Cardiac fibroblast (primary cell): ENCODE data around the gene SCN8A.

Experiments used
- DNase-seq, 2 donors: peaks; one replicate each; pipeline versions ENCODE4 v3.0.0 to v3.0.0-alpha.2; 2010; ENCODE audit warnings: low read depth in 2 of 2
- H3K4me3 ChIP-seq, 2 donors: replicated peaks in 1 of 2; 1 replicate in 1 of 2; 2 replicates in 1 of 2; pipeline ENCODE4 v1.5.1; 2011; ENCODE audit warnings: low read depth in 2 of 2, low read length in 2 of 2, mild to moderate bottlenecking in 2 of 2, moderate library complexity in 1 of 2
- TF ChIP-seq, protein P1 (sequence below): IDR thresholded peaks from one replicate; pipeline ENCODE4 v1.5.1; 2011; ENCODE audit warnings: low read depth, mild to moderate bottlenecking, low read length, inconsistent platforms

Gene SCN8A

DNA sequence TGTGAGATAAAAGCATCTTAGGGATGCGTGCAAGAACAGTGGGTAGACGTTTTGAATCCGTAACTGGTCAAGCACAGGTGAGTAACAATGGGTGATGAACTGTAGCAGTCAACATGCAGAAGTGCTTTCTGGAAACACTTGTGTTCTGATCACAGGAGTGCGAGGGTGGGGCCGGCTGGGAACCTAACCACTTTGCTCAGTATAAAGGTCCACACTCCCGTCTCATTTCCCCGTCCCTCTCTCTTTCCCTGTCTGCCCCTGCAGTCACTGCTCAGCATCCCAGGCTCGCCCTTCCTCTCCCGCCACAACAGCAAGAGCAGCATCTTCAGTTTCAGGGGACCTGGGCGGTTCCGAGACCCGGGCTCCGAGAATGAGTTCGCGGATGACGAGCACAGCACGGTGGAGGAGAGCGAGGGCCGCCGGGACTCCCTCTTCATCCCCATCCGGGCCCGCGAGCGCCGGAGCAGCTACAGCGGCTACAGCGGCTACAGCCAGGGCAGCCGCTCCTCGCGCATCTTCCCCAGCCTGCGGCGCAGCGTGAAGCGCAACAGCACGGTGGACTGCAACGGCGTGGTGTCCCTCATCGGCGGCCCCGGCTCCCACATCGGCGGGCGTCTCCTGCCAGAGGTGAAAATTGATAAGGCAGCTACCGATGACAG, 130.4 kb downstream of the SCN8A start:
- DNase-seq, result peak; percentile 45 to 48
- peak overlapping the region in 1 of 2 donors; percentile 35 for H3K4me3 ChIP-seq
- TF ChIP-seq, protein P1, sequence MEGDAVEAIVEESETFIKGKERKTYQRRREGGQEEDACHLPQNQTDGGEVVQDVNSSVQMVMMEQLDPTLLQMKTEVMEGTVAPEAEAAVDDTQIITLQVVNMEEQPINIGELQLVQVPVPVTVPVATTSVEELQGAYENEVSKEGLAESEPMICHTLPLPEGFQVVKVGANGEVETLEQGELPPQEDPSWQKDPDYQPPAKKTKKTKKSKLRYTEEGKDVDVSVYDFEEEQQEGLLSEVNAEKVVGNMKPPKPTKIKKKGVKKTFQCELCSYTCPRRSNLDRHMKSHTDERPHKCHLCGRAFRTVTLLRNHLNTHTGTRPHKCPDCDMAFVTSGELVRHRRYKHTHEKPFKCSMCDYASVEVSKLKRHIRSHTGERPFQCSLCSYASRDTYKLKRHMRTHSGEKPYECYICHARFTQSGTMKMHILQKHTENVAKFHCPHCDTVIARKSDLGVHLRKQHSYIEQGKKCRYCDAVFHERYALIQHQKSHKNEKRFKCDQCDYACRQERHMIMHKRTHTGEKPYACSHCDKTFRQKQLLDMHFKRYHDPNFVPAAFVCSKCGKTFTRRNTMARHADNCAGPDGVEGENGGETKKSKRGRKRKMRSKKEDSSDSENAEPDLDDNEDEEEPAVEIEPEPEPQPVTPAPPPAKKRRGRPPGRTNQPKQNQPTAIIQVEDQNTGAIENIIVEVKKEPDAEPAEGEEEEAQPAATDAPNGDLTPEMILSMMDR, result peak; percentile 48

DNA sequence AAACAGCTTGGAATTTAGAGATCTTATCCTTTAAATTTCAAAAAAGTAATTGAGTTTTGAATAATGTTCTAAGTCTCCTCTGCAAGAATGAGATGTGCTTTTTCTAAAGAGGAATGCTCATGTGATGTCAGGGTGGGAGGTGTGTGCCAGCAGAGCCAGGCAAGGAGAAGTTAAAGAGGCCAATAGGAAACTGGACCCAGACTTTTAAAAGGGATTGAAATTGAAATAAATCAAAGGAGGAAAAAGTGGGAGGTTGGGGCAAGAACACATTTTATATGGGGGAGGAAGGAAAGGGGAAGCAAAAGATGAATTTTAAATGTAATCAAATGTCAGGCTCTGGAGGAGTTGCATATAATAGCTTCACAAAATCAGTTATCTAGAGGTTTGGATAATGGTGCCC, 131.4 kb downstream of the SCN8A start:
- DNase-seq, result no peak
- TF ChIP-seq, protein P1, result no peak
- H3K4me3 ChIP-seq, result no peak overlapping the region

DNA sequence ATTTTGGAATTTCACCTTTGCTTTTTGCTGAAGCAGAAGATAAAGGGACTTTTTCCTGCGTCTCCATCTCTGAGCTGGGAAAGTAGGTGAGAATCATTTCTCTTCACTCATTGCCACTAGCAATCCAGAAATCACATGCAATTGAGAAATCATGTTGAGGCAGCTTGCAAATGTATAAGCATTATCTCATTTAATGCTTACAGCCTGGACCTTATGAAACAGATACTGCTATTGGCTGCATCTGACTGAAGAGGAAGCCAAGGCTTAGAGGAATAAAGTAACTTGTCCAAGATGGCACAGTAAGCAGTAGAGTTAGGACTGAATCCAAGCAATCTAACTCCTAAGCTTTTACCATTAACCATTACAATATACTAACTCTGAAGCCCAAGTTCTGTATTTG, 135.1 kb downstream of the SCN8A start:
- TF ChIP-seq, protein P1, result no peak
- no peak for DNase-seq
- H3K4me3 ChIP-seq, result no peak overlapping the region

DNA sequence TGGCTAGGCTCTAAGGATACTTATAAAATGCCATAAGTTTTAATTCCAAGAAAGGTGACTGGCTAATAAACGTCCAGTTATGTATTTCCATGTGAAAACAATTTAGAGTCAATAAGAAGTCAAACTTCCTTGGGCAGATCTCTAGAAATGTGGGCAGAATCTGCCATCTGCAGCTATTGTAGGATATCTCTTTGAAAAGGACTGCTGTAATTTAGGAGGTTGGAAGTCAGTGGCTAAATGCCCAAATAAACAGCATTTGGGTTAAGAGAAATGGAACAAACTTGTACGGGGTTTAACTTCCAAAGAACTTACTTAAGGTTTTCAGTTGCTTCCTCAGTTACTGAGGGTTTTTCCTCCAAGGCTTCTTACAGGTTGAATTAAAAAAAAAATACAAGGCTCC, 135.9 kb downstream of the SCN8A start:
- TF ChIP-seq, protein P1, result no peak
- no peak for DNase-seq
- H3K4me3 ChIP-seq, result no peak overlapping the region

DNA sequence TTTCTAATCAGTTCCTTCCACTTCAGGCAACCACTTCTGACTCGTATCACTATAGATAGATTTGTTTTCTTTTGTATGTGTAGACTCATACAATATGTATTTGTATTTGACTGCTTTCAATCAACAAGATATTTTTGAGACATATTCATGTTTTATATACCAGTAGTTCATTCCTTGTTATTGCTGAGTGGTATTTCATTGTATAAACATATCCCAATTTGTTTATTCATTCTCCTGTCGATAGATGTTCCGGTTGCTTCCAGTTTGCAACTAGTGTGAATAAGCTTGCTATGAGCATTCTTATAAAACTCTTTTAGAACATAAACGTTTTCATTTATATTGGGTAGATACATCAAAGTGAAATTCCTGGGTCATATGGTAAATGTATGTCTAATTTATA, 138.3 kb downstream of the SCN8A start:
- TF ChIP-seq, protein P1, result no peak
- no peak overlapping the region for H3K4me3 ChIP-seq
- no peak for DNase-seq

DNA sequence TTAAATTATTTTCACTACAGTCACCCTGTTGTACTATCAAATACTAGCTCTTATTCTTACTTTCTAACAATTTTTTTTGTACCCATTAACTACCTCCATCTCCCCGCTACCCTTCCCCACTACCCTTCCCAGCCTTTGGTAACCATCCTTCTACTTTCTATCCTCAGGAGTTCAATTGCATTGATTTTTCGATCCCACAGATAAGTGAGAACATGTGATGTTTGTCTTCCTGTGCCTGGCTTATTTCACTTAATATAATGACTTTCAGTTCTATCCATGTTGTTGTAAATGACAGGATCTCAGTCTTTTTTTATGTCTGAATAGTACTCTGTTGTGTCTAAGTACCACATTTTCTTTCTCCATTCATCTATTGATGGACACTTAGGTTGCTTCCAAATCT, 139.7 kb downstream of the SCN8A start:
- TF ChIP-seq, protein P1, result no peak
- no peak overlapping the region for H3K4me3 ChIP-seq
- no peak for DNase-seq

DNA sequence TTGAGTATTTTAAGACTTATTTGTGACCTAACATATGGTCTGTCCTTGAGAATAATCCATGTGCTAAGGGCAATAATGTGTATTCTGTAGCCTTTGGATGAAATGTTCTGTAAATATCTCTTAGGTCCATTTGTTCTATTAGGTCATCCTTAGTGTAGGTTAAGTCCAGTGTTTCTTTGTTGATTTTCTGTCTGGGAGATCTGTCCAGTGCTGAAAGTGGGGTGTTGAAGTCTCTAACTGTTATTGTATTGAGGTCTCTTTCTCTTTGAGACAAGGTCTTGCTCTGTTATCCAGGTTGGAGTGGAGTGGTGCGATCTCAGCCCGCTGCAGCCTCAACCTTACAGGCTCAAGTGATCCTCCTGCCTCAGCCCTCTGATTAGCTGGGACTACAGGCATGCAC, 149.5 kb downstream of the SCN8A start:
- no peak for DNase-seq
- TF ChIP-seq, protein P1, result no peak
- H3K4me3 ChIP-seq, result no peak overlapping the region
